Activated naive CD8-positive, alpha-beta T cell (primary cell): Measurements from ENCODE around the gene BOLA2B.

Source experiments
- H3K27ac Mint-ChIP-seq: one replicate; pipeline ENCODE4 v1.8.0; 2021; ENCODE audit warnings: mixed read lengths
- H3K27me3 Mint-ChIP-seq: one replicate; pipeline ENCODE4 v1.8.0; 2021; ENCODE audit warnings: mixed read lengths
- H3K36me3 Mint-ChIP-seq: one replicate; pipeline ENCODE4 v1.8.0; 2021; ENCODE audit warnings: mixed read lengths
- H3K4me1 Mint-ChIP-seq: one replicate; pipeline ENCODE4 v1.8.0; 2021; ENCODE audit warnings: low read depth, mixed read lengths
- H3K4me3 Mint-ChIP-seq: one replicate; pipeline ENCODE4 v1.8.0; 2021; ENCODE audit warnings: mild to moderate bottlenecking, mixed read lengths
- H3K9me3 Mint-ChIP-seq: one replicate; pipeline ENCODE4 v1.8.0; 2021; ENCODE audit warnings: low read depth, mixed read lengths

The BOLA2B gene

GRCh38 chr16:30166202-30166902 lies 27.1 kb downstream of the BOLA2B start:
- no peaks in the 10 kb centered on the region for H3K27me3 Mint-ChIP-seq
- no peaks in the 10 kb centered on the region for H3K36me3 Mint-ChIP-seq
- peak overlapping the region; percentile 7 for H3K27ac Mint-ChIP-seq
- H3K4me1 Mint-ChIP-seq = peaks cover 34% of the 10 kb centered on the region
- no peaks in the 10 kb centered on the region for H3K9me3 Mint-ChIP-seq
- H3K4me3 Mint-ChIP-seq = no peak overlapping the region

- no peak overlapping the region for H3K27ac Mint-ChIP-seq
- H3K27me3 Mint-ChIP-seq = no peaks in the 10 kb centered on the region
- no peaks in the 10 kb centered on the region for H3K9me3 Mint-ChIP-seq
- no peak overlapping the region for H3K4me3 Mint-ChIP-seq
- no peaks in the 10 kb centered on the region for H3K36me3 Mint-ChIP-seq
- H3K4me1 Mint-ChIP-seq = peaks cover 34% of the 10 kb centered on the region
These were observed 29.9 kb downstream of the BOLA2B start for GRCh38 chr16:30163538-30163937.

DNA sequence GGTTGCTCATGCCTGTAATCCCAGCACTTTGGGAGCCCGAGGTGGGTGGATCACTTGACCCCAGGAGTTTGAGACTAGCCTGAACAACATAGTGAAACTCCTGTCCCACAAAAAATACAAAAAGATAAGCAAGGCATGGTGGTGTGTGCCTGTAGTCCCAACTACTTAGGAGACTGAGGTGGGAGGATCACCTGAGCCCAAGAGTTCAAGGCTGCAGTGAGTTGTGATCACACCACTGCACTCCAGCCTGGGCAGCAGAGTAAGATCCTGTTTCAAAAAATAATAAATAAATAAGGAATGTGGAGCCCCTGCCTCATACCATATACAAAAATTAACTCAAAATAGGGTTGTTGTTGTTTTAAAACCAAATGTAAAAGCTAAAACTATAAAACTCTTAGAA lies 36.3 kb downstream of the BOLA2B start:
- H3K27me3 Mint-ChIP-seq = no peaks in the 10 kb centered on the region
- H3K27ac Mint-ChIP-seq = no peak overlapping the region
- no peak overlapping the region for H3K4me3 Mint-ChIP-seq
- no peaks in the 10 kb centered on the region for H3K9me3 Mint-ChIP-seq
- no peaks in the 10 kb centered on the region for H3K4me1 Mint-ChIP-seq
- no peaks in the 10 kb centered on the region for H3K36me3 Mint-ChIP-seq

DNA sequence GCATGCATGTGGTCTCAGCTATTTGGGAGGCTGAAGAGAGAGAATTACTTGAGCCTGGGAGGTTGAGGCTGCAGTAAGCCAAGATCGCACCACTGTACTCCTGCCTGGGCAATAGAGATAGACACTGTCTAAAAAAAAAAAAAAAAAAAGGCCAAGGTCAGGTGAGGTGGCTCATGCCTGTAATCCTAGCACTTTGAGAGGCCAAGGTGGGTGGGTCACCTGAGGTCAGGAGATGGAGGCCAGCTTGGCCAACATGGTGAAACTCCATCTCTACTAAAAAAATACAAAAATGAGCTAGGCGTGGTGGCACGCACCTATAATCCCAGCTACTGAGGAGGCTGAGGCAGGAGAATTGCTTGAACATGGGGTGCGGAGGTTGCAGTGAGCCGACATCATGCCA lies 38.3 kb downstream of the BOLA2B start:
- Mint-ChIP-seq H3K27ac (no peak overlapping the region), H3K9me3 (no peaks in the 10 kb centered on the region), H3K4me3 (no peak overlapping the region), H3K27me3 (no peaks in the 10 kb centered on the region), H3K4me1 (no peaks in the 10 kb centered on the region), H3K36me3 (no peaks in the 10 kb centered on the region)

- peaks cover 4% of the 10 kb centered on the region for H3K9me3 Mint-ChIP-seq
These were observed 40.9 kb downstream of the BOLA2B start for GRCh38 chr16:30152517-30152916.

DNA sequence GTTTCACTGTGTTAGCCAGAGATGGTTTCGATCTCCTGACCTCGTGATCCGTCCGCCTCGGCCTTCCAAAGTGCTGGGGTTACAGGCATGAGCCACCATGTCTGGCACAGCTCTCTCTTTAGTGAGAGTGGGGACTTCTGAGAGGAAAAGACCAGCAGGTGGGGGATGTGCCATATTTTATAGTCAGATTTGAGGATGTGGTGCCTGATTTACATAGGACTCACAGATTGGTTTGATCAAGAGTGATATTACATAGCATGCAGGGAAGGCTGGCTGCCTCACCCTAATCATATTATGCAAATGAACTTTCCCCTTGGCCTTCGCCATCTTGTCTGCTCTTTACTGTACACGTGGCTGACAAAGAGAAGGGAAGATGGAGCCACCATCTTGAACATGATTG lies 42.4 kb downstream of the BOLA2B start:
- Mint-ChIP-seq H3K27me3 (no peaks in the 10 kb centered on the region), H3K36me3 (peaks cover 4% of the 10 kb centered on the region), H3K9me3 (peaks cover 4% of the 10 kb centered on the region), H3K4me1 (no peaks in the 10 kb centered on the region), H3K27ac (no peak overlapping the region), H3K4me3 (no peak overlapping the region)

More at GRCh38 chr16:30152517-30152916, 40.9 kb downstream of the BOLA2B start:
- Mint-ChIP-seq H3K4me3 (no peak overlapping the region), H3K27me3 (no peaks in the 10 kb centered on the region), H3K36me3 (peaks cover 4% of the 10 kb centered on the region), H3K27ac (no peak overlapping the region), H3K4me1 (no peaks in the 10 kb centered on the region)

DNA sequence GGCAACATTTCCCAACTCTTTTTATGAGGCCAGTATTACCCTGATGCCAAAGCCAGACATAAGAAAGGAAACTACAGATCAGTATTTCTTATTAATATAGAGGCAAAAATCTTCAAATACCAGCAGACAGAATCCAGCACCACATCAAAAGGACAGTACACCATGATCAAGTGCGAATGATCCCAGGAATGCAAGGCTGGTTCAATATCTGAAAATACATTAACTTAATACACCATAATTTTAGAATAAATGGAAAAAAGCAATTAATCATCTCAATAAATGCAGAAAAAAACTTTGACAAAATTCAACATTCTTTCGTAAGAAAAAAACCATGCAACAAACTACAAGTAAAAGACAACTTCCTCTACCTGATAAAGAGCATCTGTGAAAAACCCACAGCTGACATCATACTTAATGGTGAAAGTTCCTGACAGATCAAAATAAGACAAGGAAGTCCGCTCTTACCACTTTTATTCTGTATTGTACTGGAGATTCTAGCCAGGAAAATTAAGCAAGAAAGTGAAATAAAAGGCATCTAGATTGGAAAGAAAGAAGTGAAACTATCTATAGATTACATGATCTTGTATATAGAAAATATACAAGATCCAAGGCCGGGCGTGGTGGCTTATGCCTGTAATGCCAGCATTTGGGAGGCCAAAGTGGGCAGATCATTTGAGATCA lies 44.1 kb downstream of the BOLA2B start:
- Mint-ChIP-seq H3K4me1 (no peaks in the 10 kb centered on the region), H3K27me3 (no peaks in the 10 kb centered on the region), H3K27ac (no peak overlapping the region), H3K36me3 (peaks cover 4% of the 10 kb centered on the region), H3K9me3 (peaks cover 4% of the 10 kb centered on the region), H3K4me3 (no peak overlapping the region)

GRCh38 chr16:30147843-30148510 lies 45.5 kb downstream of the BOLA2B start:
- peaks cover 4% of the 10 kb centered on the region for H3K36me3 Mint-ChIP-seq
- H3K9me3 Mint-ChIP-seq = peaks cover 4% of the 10 kb centered on the region
- H3K4me3 Mint-ChIP-seq = no peak overlapping the region
- H3K4me1 Mint-ChIP-seq = peaks cover 6% of the 10 kb centered on the region
- H3K27ac Mint-ChIP-seq = no peak overlapping the region
- H3K27me3 Mint-ChIP-seq = no peaks in the 10 kb centered on the region

- Mint-ChIP-seq H3K27ac (no peak overlapping the region), H3K4me1 (peaks cover 11% of the 10 kb centered on the region), H3K36me3 (peaks cover 4% of the 10 kb centered on the region), H3K4me3 (no peak overlapping the region), H3K9me3 (peaks cover 4% of the 10 kb centered on the region), H3K27me3 (no peaks in the 10 kb centered on the region)
These were observed 47.8 kb downstream of the BOLA2B start for GRCh38 chr16:30145657-30146056.

DNA sequence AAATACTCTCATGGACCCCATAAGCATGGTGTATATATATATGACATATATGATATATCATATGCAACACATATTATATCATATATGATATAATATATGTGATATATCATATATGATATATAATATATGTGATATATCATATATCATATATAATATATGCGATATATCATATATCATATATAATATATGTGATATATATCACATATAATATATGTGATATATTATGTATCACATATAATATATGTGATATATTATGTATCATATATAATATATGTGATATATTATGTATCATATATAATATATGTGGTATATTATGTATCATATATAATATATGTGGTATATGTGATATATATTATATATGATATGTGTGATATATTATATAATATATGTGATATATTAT lies 48.5 kb downstream of the BOLA2B start:
- H3K4me1 Mint-ChIP-seq = peaks cover 13% of the 10 kb centered on the region
- peaks cover 4% of the 10 kb centered on the region for H3K36me3 Mint-ChIP-seq
- no peaks in the 10 kb centered on the region for H3K27me3 Mint-ChIP-seq
- peaks cover 4% of the 10 kb centered on the region for H3K9me3 Mint-ChIP-seq
- no peak overlapping the region for H3K4me3 Mint-ChIP-seq
- H3K27ac Mint-ChIP-seq = no peak overlapping the region

DNA sequence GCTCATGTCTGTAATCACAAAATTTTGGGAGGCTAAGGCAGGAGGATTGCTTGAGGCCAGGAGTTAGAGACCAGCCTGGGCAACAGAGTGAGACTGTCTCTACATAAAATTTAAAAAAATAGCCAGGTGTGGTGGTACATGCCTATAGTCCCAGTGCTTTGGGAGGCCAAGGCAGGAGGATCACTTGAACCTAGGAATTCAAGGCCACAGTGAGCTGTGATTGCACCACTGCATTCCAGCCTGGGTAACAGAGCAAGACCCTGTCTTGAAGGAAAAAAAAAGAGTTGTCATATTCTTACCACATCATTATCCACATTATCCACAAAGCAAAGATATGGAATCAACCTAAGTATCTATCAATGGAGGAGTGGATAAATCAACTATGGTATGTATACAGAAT lies 49.4 kb downstream of the BOLA2B start:
- Mint-ChIP-seq H3K27ac (no peak overlapping the region), H3K4me1 (peaks cover 20% of the 10 kb centered on the region), H3K36me3 (no peaks in the 10 kb centered on the region), H3K27me3 (no peaks in the 10 kb centered on the region), H3K9me3 (no peaks in the 10 kb centered on the region), H3K4me3 (no peak overlapping the region)

GRCh38 chr16:30143347-30143702 lies 50.1 kb downstream of the BOLA2B start:
- no peak overlapping the region for H3K4me3 Mint-ChIP-seq
- H3K4me1 Mint-ChIP-seq = peaks cover 20% of the 10 kb centered on the region
- no peaks in the 10 kb centered on the region for H3K36me3 Mint-ChIP-seq
- H3K27ac Mint-ChIP-seq = no peak overlapping the region
- no peaks in the 10 kb centered on the region for H3K9me3 Mint-ChIP-seq
- H3K27me3 Mint-ChIP-seq = no peaks in the 10 kb centered on the region
